Endothelial cell (in vitro differentiated cells): ENCODE measurements around the gene P2RX4. TPM values are rescaled to one million over a fixed set of nuclear protein-coding genes. Genes with fewer than 3 reads are reported as not detected.
A peak's percentile ranks its signal among the peaks of the same experiment; 100 is the strongest.
"Not testable (repeated sequence)": the region's sequence is repeated elsewhere in the genome, so short reads cannot be mapped to it uniquely, and the experiment has no call there.

Source experiments
- DNase-seq: peaks from one replicate; pipeline ENCODE4 v3.0.0; 2021; ENCODE audit warnings: low spot score
- H3K27ac Mint-ChIP-seq: one replicate; pipeline ENCODE4 v1.8.0; 2021; ENCODE audit warnings: mixed read lengths, inconsistent platforms; ENCODE audit not compliant: unreplicated experiment
- H3K27me3 Mint-ChIP-seq: one replicate; pipeline ENCODE4 v1.8.0; 2021; ENCODE audit warnings: mild to moderate bottlenecking, moderate library complexity, mixed read lengths, inconsistent platforms; ENCODE audit not compliant: unreplicated experiment
- H3K36me3 Mint-ChIP-seq: one replicate; pipeline ENCODE4 v1.8.0; 2021; ENCODE audit warnings: mild to moderate bottlenecking, low read depth, mixed read lengths, inconsistent platforms; ENCODE audit not compliant: unreplicated experiment
- H3K4me1 Mint-ChIP-seq: one replicate; pipeline ENCODE4 v1.8.0; 2021; ENCODE audit warnings: mild to moderate bottlenecking, mixed read lengths, inconsistent platforms; ENCODE audit not compliant: unreplicated experiment
- H3K4me3 Mint-ChIP-seq: one replicate; pipeline ENCODE4 v1.8.0; 2021; ENCODE audit warnings: mild to moderate bottlenecking, mixed read lengths, inconsistent platforms; ENCODE audit not compliant: unreplicated experiment
- H3K9me3 Mint-ChIP-seq: one replicate; pipeline ENCODE4 v1.8.0; 2021; ENCODE audit warnings: mixed read lengths, inconsistent platforms; ENCODE audit not compliant: unreplicated experiment
- total RNA-seq: library from RNA; stranded (reverse); fragmentation: NEBNext Ultra II Directional; extraction: Animal tissue kit (Norgen Biotek cat#: 25700); gene quantifications from one replicate; pipeline ENCODE4 v1.2.1, GENCODE V29; 2021; ENCODE audit not compliant: unreplicated experiment
- TF ChIP-seq, protein P1 (sequence below): fragments of 200-600 bp; sonication (generic); IDR thresholded peaks from one replicate; pipeline ENCODE4 v1.5.0; 2021; ENCODE audit warnings: antibody characterized with exemption; ENCODE audit not compliant: unreplicated experiment

The P2RX4 gene
- total RNA-seq, 1 donor from 2014 or later: 20.0 TPM

DNA sequence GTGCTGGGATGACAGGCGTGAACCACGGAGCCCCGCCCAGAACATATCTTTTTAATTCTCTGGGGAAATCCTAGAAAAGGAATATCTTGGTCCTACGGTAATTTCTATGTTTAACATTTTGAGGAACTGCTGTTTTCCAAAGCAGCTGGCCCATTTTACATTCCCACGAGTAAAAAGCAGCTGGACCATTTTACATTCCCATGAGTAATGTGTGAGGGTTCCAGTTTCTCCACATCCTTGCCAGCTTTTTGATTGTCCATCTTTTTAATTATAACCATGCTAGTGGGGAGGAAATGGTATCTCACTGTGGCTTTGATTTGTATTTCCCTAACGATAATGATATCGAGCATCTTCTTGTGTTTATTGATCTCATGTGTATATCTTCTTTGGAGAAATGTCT is 4.4 kb upstream of the P2RX4 start:
- no peak for DNase-seq
- Mint-ChIP-seq H3K4me3 (no peak overlapping the region), H3K27me3 (peaks cover 2% of the 10 kb centered on the region), H3K27ac (no peak overlapping the region), H3K9me3 (no peaks in the 10 kb centered on the region), H3K4me1 (peaks cover 5% of the 10 kb centered on the region), H3K36me3 (no peaks in the 10 kb centered on the region)
- TF ChIP-seq, protein P1, sequence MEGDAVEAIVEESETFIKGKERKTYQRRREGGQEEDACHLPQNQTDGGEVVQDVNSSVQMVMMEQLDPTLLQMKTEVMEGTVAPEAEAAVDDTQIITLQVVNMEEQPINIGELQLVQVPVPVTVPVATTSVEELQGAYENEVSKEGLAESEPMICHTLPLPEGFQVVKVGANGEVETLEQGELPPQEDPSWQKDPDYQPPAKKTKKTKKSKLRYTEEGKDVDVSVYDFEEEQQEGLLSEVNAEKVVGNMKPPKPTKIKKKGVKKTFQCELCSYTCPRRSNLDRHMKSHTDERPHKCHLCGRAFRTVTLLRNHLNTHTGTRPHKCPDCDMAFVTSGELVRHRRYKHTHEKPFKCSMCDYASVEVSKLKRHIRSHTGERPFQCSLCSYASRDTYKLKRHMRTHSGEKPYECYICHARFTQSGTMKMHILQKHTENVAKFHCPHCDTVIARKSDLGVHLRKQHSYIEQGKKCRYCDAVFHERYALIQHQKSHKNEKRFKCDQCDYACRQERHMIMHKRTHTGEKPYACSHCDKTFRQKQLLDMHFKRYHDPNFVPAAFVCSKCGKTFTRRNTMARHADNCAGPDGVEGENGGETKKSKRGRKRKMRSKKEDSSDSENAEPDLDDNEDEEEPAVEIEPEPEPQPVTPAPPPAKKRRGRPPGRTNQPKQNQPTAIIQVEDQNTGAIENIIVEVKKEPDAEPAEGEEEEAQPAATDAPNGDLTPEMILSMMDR: no peak

DNA sequence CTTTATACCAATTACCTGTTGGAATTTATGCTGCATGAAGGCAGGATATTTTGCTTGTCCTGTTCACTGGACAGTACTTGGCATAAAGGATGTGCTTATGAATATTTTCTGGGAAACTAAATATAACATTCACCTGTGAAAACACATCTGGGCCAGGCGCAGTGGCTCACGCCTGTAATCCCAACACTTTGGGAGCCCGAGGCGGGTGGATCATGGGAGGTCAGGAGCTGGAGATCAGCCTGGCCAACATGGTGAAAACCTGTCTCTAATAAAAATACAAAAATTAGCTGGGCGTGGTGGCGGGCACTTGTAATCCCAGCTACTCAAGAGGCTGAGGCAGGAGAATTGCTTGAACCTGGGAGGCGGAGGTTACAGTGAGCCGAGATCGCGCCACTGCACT is 1.4 kb upstream of the P2RX4 start:
- not testable (repeated sequence) for DNase-seq, H3K27me3 Mint-ChIP-seq, H3K36me3 Mint-ChIP-seq, H3K4me1 Mint-ChIP-seq, H3K4me3 Mint-ChIP-seq, H3K9me3 Mint-ChIP-seq, H3K27ac Mint-ChIP-seq

DNA sequence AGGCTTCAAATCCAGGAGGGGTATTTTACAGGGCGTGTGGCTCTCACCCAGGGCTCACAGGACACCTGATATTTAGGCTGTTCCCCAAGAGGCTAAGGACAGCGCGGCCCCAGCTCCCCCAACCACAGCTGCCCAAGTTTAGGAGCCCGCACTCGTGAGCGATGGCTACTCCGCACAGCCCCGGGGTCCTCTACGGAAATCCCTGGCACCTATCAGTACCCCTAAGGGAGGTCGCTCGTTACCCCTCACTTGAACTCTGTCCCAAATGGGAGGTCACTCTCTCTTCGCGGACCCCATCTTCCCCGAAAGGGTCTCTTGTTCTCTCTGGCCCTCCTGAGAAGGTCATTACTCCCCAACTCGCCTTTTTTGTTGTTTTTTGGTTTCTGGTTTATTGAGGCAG is 708 bp upstream of the P2RX4 start:
- DNase-seq: no peak
- no peak overlapping the region for H3K27ac Mint-ChIP-seq
- H3K9me3 Mint-ChIP-seq: peaks cover 4% of the 10 kb centered on the region
- no peaks in the 10 kb centered on the region for H3K36me3 Mint-ChIP-seq
- peaks cover 5% of the 10 kb centered on the region for H3K27me3 Mint-ChIP-seq
- TF ChIP-seq, protein P1: no peak
- peak overlapping the region; percentile 71 for H3K4me3 Mint-ChIP-seq
- H3K4me1 Mint-ChIP-seq: peaks cover 6% of the 10 kb centered on the region

GRCh38 chr12:121212875-121213274 is 2.9 kb downstream of the P2RX4 start:
- Mint-ChIP-seq H3K36me3 (peaks cover 4% of the 10 kb centered on the region), H3K27ac (no peak overlapping the region), H3K9me3 (peaks cover 4% of the 10 kb centered on the region), H3K27me3 (peaks cover 5% of the 10 kb centered on the region), H3K4me1 (peaks cover 4% of the 10 kb centered on the region), H3K4me3 (no peak overlapping the region)
- DNase-seq: no peak
- TF ChIP-seq, protein P1: no peak

DNA sequence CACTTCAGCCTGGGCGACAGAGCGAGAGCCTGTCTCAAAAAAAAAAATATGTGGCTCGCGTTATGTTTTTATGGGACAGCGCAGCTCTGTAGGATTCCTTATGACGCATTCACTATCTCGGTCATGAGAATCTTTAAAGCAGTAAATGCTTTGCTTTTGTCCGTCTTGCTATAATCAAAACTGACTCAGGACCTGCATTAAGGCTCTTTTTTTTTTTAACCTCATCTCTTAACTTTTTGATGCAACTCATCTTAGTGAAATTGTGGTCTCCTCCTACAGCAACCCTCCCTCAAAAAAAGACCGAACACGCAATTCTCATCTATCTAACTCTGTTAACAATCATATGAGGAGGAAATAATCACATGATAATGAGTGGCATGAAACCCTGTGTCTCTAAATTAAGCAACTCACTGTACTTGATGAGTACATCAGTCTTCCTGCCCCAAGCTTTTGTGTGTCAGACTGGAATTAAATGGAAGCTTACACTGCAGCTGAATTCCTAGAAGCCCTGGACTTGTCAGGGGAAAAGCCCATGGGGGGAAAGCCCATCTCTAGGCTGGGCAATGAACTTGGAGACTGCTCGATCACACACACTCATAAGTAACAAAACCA is 4.3 kb downstream of the P2RX4 start:
- H3K4me3 Mint-ChIP-seq: no peak overlapping the region
- TF ChIP-seq, protein P1: no peak
- DNase-seq: no peak

More for the DNA sequence above, 4.3 kb downstream of the P2RX4 start:
- H3K4me1 Mint-ChIP-seq: peaks cover 4% of the 10 kb centered on the region
- peaks cover 5% of the 10 kb centered on the region for H3K27me3 Mint-ChIP-seq
- H3K27ac Mint-ChIP-seq: no peak overlapping the region
- peaks cover 4% of the 10 kb centered on the region for H3K36me3 Mint-ChIP-seq
- H3K9me3 Mint-ChIP-seq: peaks cover 4% of the 10 kb centered on the region
